ENCODE data around the gene NDRG3.

Gene NDRG3

GRCh38 chr20:36686944-36687343 lies 58.9 kb downstream of the NDRG3 start:
- TF ChIP-seq EZH2 (IDR thresholded peaks at IDR 0.05; ENCODE audit: borderline replicate concordance, low read length) (no peak), CTCF (IDR thresholded peaks at IDR 0.05; ENCODE audit: low read length) (no peak)
- Histone ChIP-seq H4K20me1 (ENCODE audit: insufficient read depth, low read length) (no peaks in the 10 kb centered on the region), H3F3A (ENCODE audit: insufficient read depth, low read length) (no peaks in the 10 kb centered on the region), H3K79me2 (ENCODE audit: insufficient read depth, low read length) (no peaks in the 10 kb centered on the region), H3K9ac (ENCODE audit: low read length) (no peak overlapping the region), H3K27me3 (ENCODE audit: insufficient read depth, low read length) (no peaks in the 10 kb centered on the region), H2AFZ (ENCODE audit: low read length) (no peak overlapping the region), H3K4me2 (ENCODE audit: low read length) (no peak overlapping the region), H3K4me3 (ENCODE audit: low read depth, low read length, poor library complexity, severe bottlenecking) (no peak overlapping the region), H3K4me1 (ENCODE audit: insufficient read depth, low read length, severe bottlenecking) (no peaks in the 10 kb centered on the region), H3K36me3 (ENCODE audit: insufficient read depth, low read length) (peaks cover 8% of the 10 kb centered on the region; the same call in 1 of the 2 replicates), H3K27ac (ENCODE audit: low read depth, low read length, poor library complexity, severe bottlenecking) (no peak overlapping the region), H3K9me3 (ENCODE audit: low read length) (no peaks in the 10 kb centered on the region), H3K9me2 (ENCODE audit: low read depth, low read length) (no peaks in the 10 kb centered on the region)

- TF ChIP-seq EZH2 (IDR thresholded peaks at IDR 0.05; ENCODE audit: borderline replicate concordance, low read length) (no peak), CTCF (IDR thresholded peaks at IDR 0.05; ENCODE audit: low read length) (no peak)
Observed at GRCh38 chr20:36686504-36686903, 59.4 kb downstream of the NDRG3 start.

GRCh38 chr20:36684747-36685146 lies 61.1 kb downstream of the NDRG3 start:
- Histone ChIP-seq H4K20me1 (ENCODE audit: insufficient read depth, low read length) (no peaks in the 10 kb centered on the region), H3K27me3 (ENCODE audit: insufficient read depth, low read length) (no peaks in the 10 kb centered on the region), H3K9me2 (ENCODE audit: low read depth, low read length) (no peaks in the 10 kb centered on the region), H3K9ac (ENCODE audit: low read length) (no peak overlapping the region), H3K4me3 (ENCODE audit: low read depth, low read length, poor library complexity, severe bottlenecking) (no peak overlapping the region), H3K9me3 (ENCODE audit: low read length) (no peaks in the 10 kb centered on the region), H3K79me2 (ENCODE audit: insufficient read depth, low read length) (no peaks in the 10 kb centered on the region), H2AFZ (ENCODE audit: low read length) (no peak overlapping the region), H3K36me3 (ENCODE audit: insufficient read depth, low read length) (peaks cover 14% of the 10 kb centered on the region; the same call in 1 of the 2 replicates), H3K4me2 (ENCODE audit: low read length) (no peak overlapping the region), H3K4me1 (ENCODE audit: insufficient read depth, low read length, severe bottlenecking) (no peaks in the 10 kb centered on the region), H3K27ac (ENCODE audit: low read depth, low read length, poor library complexity, severe bottlenecking) (no peak overlapping the region), H3F3A (ENCODE audit: insufficient read depth, low read length) (no peaks in the 10 kb centered on the region)
- TF ChIP-seq CTCF (IDR thresholded peaks at IDR 0.05; ENCODE audit: low read length) (no peak), EZH2 (IDR thresholded peaks at IDR 0.05; ENCODE audit: borderline replicate concordance, low read length) (no peak)

More at GRCh38 chr20:36686504-36686903, 59.4 kb downstream of the NDRG3 start:
- H3K79me2 ChIP-seq (ENCODE audit: insufficient read depth, low read length) = no peaks in the 10 kb centered on the region
- H3K9me3 ChIP-seq (ENCODE audit: low read length) = no peaks in the 10 kb centered on the region
- no peak overlapping the region for H3K4me2 ChIP-seq (ENCODE audit: low read length)
- H3K9me2 ChIP-seq (ENCODE audit: low read depth, low read length) = no peaks in the 10 kb centered on the region
- H3K36me3 ChIP-seq (ENCODE audit: insufficient read depth, low read length) = peaks cover 8% of the 10 kb centered on the region; the same call in 1 of the 2 replicates
- no peaks in the 10 kb centered on the region for H3F3A ChIP-seq (ENCODE audit: insufficient read depth, low read length)
- H2AFZ ChIP-seq (ENCODE audit: low read length) = no peak overlapping the region
- H3K27me3 ChIP-seq (ENCODE audit: insufficient read depth, low read length) = no peaks in the 10 kb centered on the region
- no peak overlapping the region for H3K4me3 ChIP-seq (ENCODE audit: low read depth, low read length, poor library complexity, severe bottlenecking)
- no peaks in the 10 kb centered on the region for H4K20me1 ChIP-seq (ENCODE audit: insufficient read depth, low read length)
- H3K4me1 ChIP-seq (ENCODE audit: insufficient read depth, low read length, severe bottlenecking) = no peaks in the 10 kb centered on the region
- H3K9ac ChIP-seq (ENCODE audit: low read length) = no peak overlapping the region
- no peak overlapping the region for H3K27ac ChIP-seq (ENCODE audit: low read depth, low read length, poor library complexity, severe bottlenecking)

Data from OCI-LY1 (cell line).